SHP77 treated with DMSO at 0.1 percent for 48 hours (cell line): ENCODE data around the gene SMARCB1.

ENCODE experiments used
- DNase-seq: peaks from one replicate; lab custom pipeline; 2025; lab: John Stamatoyannopoulos, UW

Gene SMARCB1

GRCh38 chr22:23780146-23780748 is 6.5 kb upstream of the SMARCB1 start:
- DNase-seq: no peak

GRCh38 chr22:23781065-23781464 is 5.7 kb upstream of the SMARCB1 start:
- no peak for DNase-seq

- no peak for DNase-seq
These were observed 5.1 kb upstream of the SMARCB1 start for GRCh38 chr22:23781511-23782183.

DNA sequence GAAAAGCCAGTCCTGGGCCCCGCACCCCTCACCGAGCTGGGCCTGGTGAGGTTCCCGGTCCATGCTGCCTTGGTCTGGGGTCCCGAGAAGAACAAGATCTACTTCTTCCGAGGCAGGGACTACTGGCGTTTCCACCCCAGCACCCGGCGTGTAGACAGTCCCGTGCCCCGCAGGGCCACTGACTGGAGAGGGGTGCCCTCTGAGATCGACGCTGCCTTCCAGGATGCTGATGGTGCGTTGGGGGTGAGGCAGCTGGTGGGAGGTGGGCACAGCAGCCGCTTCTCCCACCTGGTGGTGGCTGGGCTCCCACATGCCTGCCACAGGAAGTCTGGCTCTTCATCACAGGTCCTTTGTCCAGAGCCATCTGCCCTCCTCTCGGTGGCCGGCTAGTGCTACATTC is 4.5 kb upstream of the SMARCB1 start:
- DNase-seq: no peak

DNA sequence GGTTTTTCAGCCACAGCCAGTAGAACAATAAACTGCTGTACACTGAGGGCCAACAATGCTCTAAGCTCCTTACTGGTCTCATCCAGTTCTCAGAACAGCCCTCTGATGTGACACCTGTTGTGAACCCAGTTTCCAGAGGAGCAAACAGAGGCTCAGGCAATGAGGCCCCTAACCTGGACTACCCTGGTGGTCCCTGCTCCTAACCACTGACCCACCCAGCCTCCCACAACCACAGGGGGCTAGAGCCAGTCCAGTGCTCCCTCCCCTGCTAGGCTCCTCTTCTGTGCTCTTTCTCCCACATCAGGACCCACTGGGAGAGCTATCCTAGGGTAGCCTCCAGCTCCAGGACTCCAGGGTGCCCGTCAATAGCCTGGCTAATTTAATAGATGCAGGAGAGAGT is 4.1 kb upstream of the SMARCB1 start:
- DNase-seq: no peak

GRCh38 chr22:23783265-23784150 is 3.3 kb upstream of the SMARCB1 start:
- DNase-seq: no peak

- no peak for DNase-seq
These were observed 2.5 kb upstream of the SMARCB1 start for GRCh38 chr22:23784215-23784732.

GRCh38 chr22:23786261-23786710 is 480 bp upstream of the SMARCB1 start:
- DNase-seq: no peak

- no peak for DNase-seq
These were observed 782 bp downstream of the SMARCB1 start for GRCh38 chr22:23787600-23787896.

- no peak for DNase-seq
These were observed 1.1 kb downstream of the SMARCB1 start for GRCh38 chr22:23787910-23788309.

GRCh38 chr22:23789121-23789520 is 2.4 kb downstream of the SMARCB1 start:
- no peak for DNase-seq

DNA sequence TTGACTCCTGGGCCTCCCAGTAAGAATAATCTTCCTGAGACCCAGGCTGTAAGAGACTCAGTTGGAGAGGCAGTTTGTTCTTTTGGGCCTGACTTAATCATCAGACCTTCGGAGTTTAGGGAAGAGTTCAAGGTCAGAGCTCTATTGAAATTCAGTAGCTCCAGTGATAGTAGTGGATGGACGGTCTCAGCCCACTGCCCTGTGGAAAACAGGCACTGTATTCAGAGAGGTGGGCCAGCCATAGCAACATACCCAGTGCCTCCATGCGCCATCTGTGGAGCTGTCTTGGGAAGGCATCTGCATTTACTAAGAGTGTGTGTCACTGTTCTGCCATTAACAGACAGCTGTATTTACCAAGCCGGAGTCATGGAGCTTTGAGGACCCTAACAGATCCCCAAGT is 2.9 kb downstream of the SMARCB1 start:
- no peak for DNase-seq

GRCh38 chr22:23790819-23791737 is 4.3 kb downstream of the SMARCB1 start:
- no peak for DNase-seq

DNA sequence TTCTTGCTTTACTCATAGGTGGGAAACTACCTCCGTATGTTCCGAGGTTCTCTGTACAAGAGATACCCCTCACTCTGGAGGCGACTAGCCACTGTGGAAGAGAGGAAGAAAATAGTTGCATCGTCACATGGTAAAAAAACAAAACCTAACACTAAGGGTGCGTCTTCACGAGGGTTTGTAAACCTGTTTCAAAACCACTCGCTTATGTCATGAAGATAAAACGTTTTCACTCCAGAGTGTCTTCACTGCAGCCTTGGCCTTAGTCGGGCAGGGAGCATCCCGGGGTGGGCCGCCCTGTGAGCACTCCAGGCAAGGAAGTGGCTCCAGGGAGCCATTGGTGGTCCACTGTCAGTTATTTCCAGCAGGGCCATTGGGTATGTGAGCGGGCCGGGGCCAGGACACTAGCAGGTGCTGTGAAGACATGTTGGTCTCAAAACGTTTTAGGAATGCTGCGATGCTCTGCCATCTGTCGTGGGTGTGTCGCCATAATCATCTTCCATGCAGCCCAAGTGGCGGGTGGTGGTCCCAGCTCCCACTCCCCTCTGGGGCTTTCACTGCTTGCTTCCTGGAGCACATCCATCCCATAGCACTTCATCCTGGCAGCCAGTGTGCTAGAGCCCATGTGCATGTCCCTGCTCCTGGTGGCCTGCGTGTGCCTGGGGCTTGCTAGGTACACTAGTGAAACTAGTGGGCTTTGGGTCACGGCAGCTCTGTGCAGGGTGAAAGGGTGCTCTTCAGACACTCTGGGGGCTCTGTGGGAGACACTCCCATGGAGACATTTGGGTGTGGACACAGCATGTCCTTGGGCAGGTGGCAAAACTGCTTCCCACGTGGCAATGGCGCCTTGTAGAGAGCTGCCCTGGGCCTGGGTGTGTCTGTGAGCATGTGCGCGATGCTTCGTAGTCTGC is 5.2 kb downstream of the SMARCB1 start:
- no peak for DNase-seq

GRCh38 chr22:23793326-23793725 is 6.6 kb downstream of the SMARCB1 start:
- no peak for DNase-seq

- DNase-seq: no peak
These were observed 9.7 kb downstream of the SMARCB1 start for GRCh38 chr22:23796461-23796860.

GRCh38 chr22:23800297-23801237 is 13.8 kb downstream of the SMARCB1 start:
- DNase-seq: no peak

DNA sequence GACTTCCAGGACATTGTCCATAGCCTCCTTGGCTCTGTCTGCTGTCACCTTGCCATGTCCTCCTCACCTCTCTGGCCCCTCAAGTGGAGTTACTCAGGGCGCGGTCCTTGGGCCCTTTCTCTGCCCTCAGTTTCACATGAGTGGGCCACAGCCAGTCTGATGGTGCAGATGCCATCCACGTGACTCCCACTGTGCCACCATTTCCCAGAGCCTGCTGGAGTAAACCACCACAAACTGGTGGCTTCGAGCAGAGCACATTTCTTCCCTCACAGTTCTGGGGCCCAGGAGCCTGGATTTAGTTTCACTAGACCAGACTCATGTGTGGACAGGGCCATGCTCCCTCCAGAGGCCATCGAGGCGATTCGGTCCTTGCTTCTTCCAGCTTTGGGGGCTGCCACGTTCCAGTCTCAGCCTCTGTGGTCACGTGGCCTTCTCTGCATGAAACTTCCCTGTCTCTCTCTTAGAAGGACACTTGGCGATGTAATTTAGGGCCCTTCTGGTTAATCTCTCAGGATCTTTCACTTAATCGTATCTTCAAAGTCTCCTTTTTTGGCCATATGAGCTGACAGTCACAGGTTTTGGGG is 14.6 kb downstream of the SMARCB1 start:
- DNase-seq: no peak

DNA sequence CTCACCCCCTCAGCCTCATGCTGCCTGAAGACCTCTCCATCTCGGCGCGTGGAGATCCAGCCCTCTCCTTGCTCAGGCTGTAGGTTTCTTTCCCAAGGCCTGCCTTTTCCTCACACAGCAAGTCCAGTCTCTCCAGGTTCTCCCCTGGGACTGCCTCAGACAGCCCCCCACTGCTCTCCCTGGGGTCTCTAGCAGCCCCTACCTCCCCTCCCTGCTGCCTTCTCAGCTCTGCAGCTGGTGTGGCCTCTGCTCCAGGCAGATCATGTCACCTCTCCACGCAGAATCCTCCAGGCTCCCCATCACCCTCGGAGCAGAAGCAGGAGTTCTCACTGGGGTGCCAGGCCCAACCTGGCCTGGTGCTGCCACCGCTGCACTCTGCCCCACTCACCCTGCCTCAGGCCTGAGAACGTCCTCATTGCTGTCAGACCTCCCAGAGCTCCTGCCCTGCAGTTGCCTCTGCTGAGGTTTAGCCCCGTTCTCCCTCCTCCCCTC is 15.2 kb downstream of the SMARCB1 start:
- DNase-seq: no peak
